Endothelial cell of umbilical vein (primary cell): Measurements from ENCODE around the gene PBX2. TPM values are rescaled to one million over a fixed set of nuclear protein-coding genes. Genes with fewer than 3 reads are reported as not detected.
"Not testable (repeated sequence)": the region's sequence is repeated elsewhere in the genome, so short reads cannot be mapped to it uniquely, and the experiment has no call there.

Experiments used
- BruUV-seq: library from RNA; stranded (reverse); fragments of 400-500 nt; replicated peaks from 2 replicates; lab custom pipeline; 2021; lab: Mats Ljungman, UMichigan
- CTCF ChIA-PET: fragments of 300-600, 350-600 bp; sonication (Branson Sonifier 250); formaldehyde crosslinking; loops from one replicate; lab custom pipeline; 2021; ENCODE audit warnings: antibody characterized with exemption, inconsistent platforms; lab: Charles Lee
- POLR2A ChIA-PET: fragments of 300-600, 350-600 bp; sonication (Branson Sonifier 250); formaldehyde crosslinking; loops from one replicate; lab custom pipeline; 2021; ENCODE audit warnings: antibody characterized with exemption, inconsistent platforms; lab: Charles Lee
- DNase-seq: peaks from one replicate; pipeline ENCODE4 v3.0.0-alpha.2; 2011; ENCODE audit warnings: low read depth, low spot score
- FAIRE-seq: peaks from 2 replicates; lab custom pipeline; 2011; peaks lifted over from hg19 to GRCh38; lab: Jason Lieb, UNC
- H2AFZ ChIP-seq: 2 replicates; pipeline ENCODE4 v1.6.0; 2012; ENCODE audit warnings: low read depth, low read length, control low read depth, inconsistent platforms
- H3K27ac ChIP-seq: 2 replicates; pipeline ENCODE4 v1.5.1; 2011; ENCODE audit warnings: low read depth, mild to moderate bottlenecking, control low read depth, low read length, moderate library complexity; ENCODE audit not compliant: insufficient read depth
- H3K27me3 ChIP-seq, 2 experiments: 2 replicates each; pipeline versions ENCODE4 v1.6.0 to v1.6.1; 2011; ENCODE audit warnings: low read length in 2 of 2, mixed read lengths in 1 of 2; ENCODE audit not compliant: control insufficient read depth in 2 of 2, insufficient read depth in 2 of 2
- H3K36me3 ChIP-seq, 2 experiments: 2 replicates in 1 of 2; 3 replicates in 1 of 2; pipeline ENCODE4 v1.5.1; 2011; ENCODE audit warnings: low read length in 2 of 2, mild to moderate bottlenecking in 1 of 2, moderate library complexity in 1 of 2; ENCODE audit not compliant: control insufficient read depth in 2 of 2, insufficient read depth in 2 of 2; ENCODE audit errors: extremely low read depth in 1 of 2
- H3K4me1 ChIP-seq: 3 replicates; pipeline ENCODE4 v1.5.1; 2011; ENCODE audit warnings: mild to moderate bottlenecking, low read length; ENCODE audit not compliant: control insufficient read depth, insufficient read depth; ENCODE audit errors: extremely low read depth
- H3K4me2 ChIP-seq: 2 replicates; pipeline ENCODE4 v1.6.1; 2011; ENCODE audit warnings: low read length, control low read depth, mixed read lengths; ENCODE audit not compliant: insufficient read depth
- H3K4me3 ChIP-seq, 3 experiments: fragments of 200-600 bp in 1 of 3; sonication (generic), shearing (Covaris generic) in 1 of 3; replicated peaks in 1 of 3; 2 replicates each; pipeline ENCODE4 v1.5.1; 2011 to 2016; ENCODE audit warnings: control low read depth in 3 of 3, low read length in 3 of 3, mild to moderate bottlenecking in 2 of 3, inconsistent platforms in 1 of 3, low read depth in 1 of 3, moderate library complexity in 1 of 3; ENCODE audit not compliant: insufficient read depth in 1 of 3
- H3K79me2 ChIP-seq: 2 replicates; pipeline ENCODE4 v1.6.0; 2012; ENCODE audit warnings: low read length, inconsistent platforms; ENCODE audit not compliant: control insufficient read depth, insufficient read depth
- H3K9ac ChIP-seq: replicated peaks from 2 replicates; pipeline ENCODE3; 2011; ENCODE audit warnings: low read length, control low read depth; ENCODE audit not compliant: insufficient read depth; ENCODE audit errors: extremely low read depth
- H3K9me1 ChIP-seq: replicated peaks from 3 replicates; pipeline ENCODE4 v1.6.0; 2011; ENCODE audit warnings: mild to moderate bottlenecking, low read length; ENCODE audit not compliant: control insufficient read depth, insufficient read depth; ENCODE audit errors: extremely low read depth
- H3K9me3 ChIP-seq: replicated peaks from 2 replicates; pipeline ENCODE4 v1.5.1; 2012; ENCODE audit warnings: low read length, inconsistent platforms; ENCODE audit not compliant: control insufficient read depth, insufficient read depth
- H4K20me1 ChIP-seq: replicated peaks from 2 replicates; pipeline ENCODE3; 2011; ENCODE audit warnings: mild to moderate bottlenecking, low read length; ENCODE audit not compliant: control insufficient read depth, insufficient read depth; ENCODE audit errors: extremely low read depth
- EZH2 ChIP-seq: IDR thresholded peaks from 2 replicates; pipeline ENCODE4 v1.6.1; 2012; ENCODE audit warnings: borderline replicate concordance, low read depth, mild to moderate bottlenecking, moderate library complexity, low read length, inconsistent platforms; ENCODE audit not compliant: severe bottlenecking
- FOS ChIP-seq: IDR thresholded peaks from 2 replicates; pipeline ENCODE4 v1.6.1; 2011; ENCODE audit warnings: mild to moderate bottlenecking, low read length, moderate library complexity, borderline replicate concordance; ENCODE audit not compliant: insufficient read depth
- GATA2 ChIP-seq: IDR thresholded peaks from 2 replicates; pipeline ENCODE4 v1.7.0; 2011; ENCODE audit warnings: low read depth, mild to moderate bottlenecking, moderate library complexity, mixed read lengths, low read length; ENCODE audit not compliant: insufficient read length, insufficient read depth
- JUN ChIP-seq: IDR thresholded peaks from 2 replicates; pipeline ENCODE4 v1.6.1; 2011; ENCODE audit warnings: borderline replicate concordance, low read depth; ENCODE audit not compliant: insufficient read length, insufficient read depth
- MYC ChIP-seq: IDR thresholded peaks from one replicate; pipeline ENCODE4 v1.6.1; 2011; ENCODE audit warnings: mild to moderate bottlenecking, low read depth, low read length
- POLR2A ChIP-seq: IDR thresholded peaks from 2 replicates; pipeline ENCODE4 v1.6.1; 2012; ENCODE audit warnings: low read depth, mild to moderate bottlenecking, control low read depth, low read length
- POLR2AphosphoS5 ChIP-seq: IDR thresholded peaks from 2 replicates; pipeline ENCODE4 v1.6.1; 2012; ENCODE audit warnings: low read depth, mild to moderate bottlenecking, control low read depth, low read length, moderate library complexity; ENCODE audit not compliant: insufficient read depth
- dilution Hi-C: fragments of 300-500 bp; cut with MboI; formaldehyde crosslinking; loops from one replicate; pipeline ENCODE4 v1.15.0; 2019; ENCODE audit warnings: low sequenced_read_pairs; ENCODE audit not compliant: extremely low pct_ligation_motif_present
- intact Hi-C: fragments of 100-400 bp; cut with micrococcal nuclease; formaldehyde crosslinking; loops from one replicate; pipeline ENCODE4 v1.10.0; 2022
- polyA plus RNA-seq, 4 experiments: library from polyadenylated mRNA; depleted of rRNA in 3 of 4; stranded (reverse) in 3 of 4; unstranded in 1 of 4; fragments of >200 nt; gene quantifications; 2 replicates each; pipeline versions ENCODE4 v1.2.1 to v1.2.3, GENCODE V29; 2011 to 2012; ENCODE audit warnings: missing spikeins in 1 of 4
- total RNA-seq: library from RNA; stranded (reverse); gene quantifications from 2 replicates; pipeline ENCODE4 v1.2.3, GENCODE V29; 2021
- TF ChIP-seq, protein P1 (sequence below), 2 donors: IDR thresholded peaks; 1 replicate in 1 of 2; 2 replicates in 1 of 2; pipeline ENCODE4 v1.5.1; 2011; ENCODE audit warnings: low read length in 2 of 2, mild to moderate bottlenecking in 2 of 2, moderate library complexity in 2 of 2, control low read depth in 1 of 2, inconsistent platforms in 1 of 2, low read depth in 1 of 2; ENCODE audit not compliant: insufficient read depth in 1 of 2; ENCODE audit errors: extremely low read depth in 1 of 2
- TF ChIP-seq, protein P2 (sequence below): IDR thresholded peaks from 2 replicates; pipeline ENCODE4 v1.6.1; 2011; ENCODE audit not compliant: insufficient read depth, insufficient read length

PBX2 gene
- total and polyA plus RNA-seq, 2 donors (not counting 3 experiments of a cell fraction or from before 2014, with no cell fraction given), result 82.3 to 100 TPM

DNA sequence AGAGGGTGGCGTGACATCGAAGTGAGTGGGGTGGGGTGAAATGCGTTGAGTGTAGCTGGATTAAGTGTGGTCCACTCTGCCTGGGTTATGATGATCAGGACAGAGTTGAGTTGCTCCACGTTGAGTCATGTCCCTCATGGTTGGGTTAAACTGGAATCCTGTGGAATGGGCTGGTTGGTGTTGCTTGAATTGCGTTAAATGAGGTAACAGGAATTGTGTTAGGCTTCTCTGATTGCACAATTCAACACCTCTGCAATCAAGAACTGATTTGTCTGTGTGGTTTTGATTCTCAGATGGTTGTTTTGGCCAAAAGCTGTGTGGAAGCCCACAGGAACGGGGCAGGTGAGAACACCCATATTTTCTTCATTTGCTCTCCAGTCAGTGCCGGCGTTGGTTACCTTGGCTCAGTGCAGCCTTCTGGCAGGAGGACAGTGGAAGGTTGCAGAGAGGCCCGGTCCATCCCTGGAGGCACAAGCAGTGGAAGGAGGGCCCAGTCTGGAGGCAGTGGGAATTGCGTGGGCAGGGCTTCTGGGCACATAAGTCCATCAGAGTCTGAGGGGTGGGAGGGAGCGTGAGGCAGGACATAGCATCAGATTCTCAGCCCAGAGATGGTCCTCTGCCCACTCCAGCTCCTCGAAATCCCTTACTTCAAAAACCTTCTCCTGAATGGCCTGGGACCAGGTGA lies 22.2 kb upstream of the PBX2 start:
- dilution Hi-C loops, result no loop called here

DNA sequence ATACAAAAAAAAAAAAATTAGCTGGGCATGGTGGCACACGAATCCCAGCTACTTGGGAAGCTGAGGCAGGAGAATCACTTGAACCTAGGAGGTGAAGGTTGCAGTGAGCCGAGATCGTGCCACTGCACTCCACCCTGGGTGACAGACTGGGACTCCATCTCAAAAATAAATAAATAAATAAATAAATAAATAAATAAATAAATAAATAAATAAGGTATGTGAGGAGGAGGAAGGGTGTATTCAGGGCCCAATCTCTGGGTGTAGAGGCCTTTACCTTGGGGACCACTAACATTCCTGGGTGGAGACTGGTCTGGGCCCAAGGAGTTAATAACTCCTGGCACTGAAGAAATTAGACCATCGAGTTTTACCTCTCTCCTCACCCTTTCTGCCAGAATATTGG lies 21.4 kb upstream of the PBX2 start:
- dilution Hi-C loops, H3K27ac ChIP-seq, H3K9me1 ChIP-seq, H3K4me2 ChIP-seq, H4K20me1 ChIP-seq, intact Hi-C loops, H3K9ac ChIP-seq, POLR2A ChIA-PET, H3K9me3 ChIP-seq, H3K79me2 ChIP-seq, FAIRE-seq, H3K4me3 ChIP-seq, H3K4me1 ChIP-seq, H2AFZ ChIP-seq, BruUV-seq, DNase-seq, H3K27me3 ChIP-seq: not testable (repeated sequence)
- CTCF ChIA-PET, result interaction anchor here (1.0 kb wide), 1 partner anchor 16 kb away, joined by 3 read pairs; no protein-coding TSS in a partner anchor
- H3K36me3 ChIP-seq, result peaks cover 7 to 14% of the 10 kb centered on the region in 2 experiments

More for the DNA sequence above, 22.2 kb upstream of the PBX2 start:
- ChIA-PET CTCF (interaction anchor here (1.0 kb wide), 1 partner anchor 17 kb away, joined by 3 read pairs; no protein-coding TSS in a partner anchor), POLR2A (no interaction called here)
- TF ChIP-seq JUN (no peak), POLR2A (no peak), POLR2AphosphoS5 (no peak), FOS (no peak), EZH2 (no peak), GATA2 (no peak), MYC (no peak)
- TF ChIP-seq, protein P1, sequence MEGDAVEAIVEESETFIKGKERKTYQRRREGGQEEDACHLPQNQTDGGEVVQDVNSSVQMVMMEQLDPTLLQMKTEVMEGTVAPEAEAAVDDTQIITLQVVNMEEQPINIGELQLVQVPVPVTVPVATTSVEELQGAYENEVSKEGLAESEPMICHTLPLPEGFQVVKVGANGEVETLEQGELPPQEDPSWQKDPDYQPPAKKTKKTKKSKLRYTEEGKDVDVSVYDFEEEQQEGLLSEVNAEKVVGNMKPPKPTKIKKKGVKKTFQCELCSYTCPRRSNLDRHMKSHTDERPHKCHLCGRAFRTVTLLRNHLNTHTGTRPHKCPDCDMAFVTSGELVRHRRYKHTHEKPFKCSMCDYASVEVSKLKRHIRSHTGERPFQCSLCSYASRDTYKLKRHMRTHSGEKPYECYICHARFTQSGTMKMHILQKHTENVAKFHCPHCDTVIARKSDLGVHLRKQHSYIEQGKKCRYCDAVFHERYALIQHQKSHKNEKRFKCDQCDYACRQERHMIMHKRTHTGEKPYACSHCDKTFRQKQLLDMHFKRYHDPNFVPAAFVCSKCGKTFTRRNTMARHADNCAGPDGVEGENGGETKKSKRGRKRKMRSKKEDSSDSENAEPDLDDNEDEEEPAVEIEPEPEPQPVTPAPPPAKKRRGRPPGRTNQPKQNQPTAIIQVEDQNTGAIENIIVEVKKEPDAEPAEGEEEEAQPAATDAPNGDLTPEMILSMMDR (IDR thresholded peaks at IDR 0.05; ENCODE audit: extremely low read depth in 1 of 2, insufficient read depth in 1 of 2, low read depth in 1 of 2, low read length in 2 of 2), result no peak
- TF ChIP-seq, protein P2, sequence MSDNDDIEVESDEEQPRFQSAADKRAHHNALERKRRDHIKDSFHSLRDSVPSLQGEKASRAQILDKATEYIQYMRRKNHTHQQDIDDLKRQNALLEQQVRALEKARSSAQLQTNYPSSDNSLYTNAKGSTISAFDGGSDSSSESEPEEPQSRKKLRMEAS, result no peak
- no peak overlapping the region for H3K4me3 ChIP-seq
- H3K9me1 ChIP-seq, result no peaks in the 10 kb centered on the region
- no peaks in the 10 kb centered on the region for H3K9me3 ChIP-seq
- FAIRE-seq (no peak), DNase-seq (no peak)
- no peak overlapping the region for H2AFZ ChIP-seq
- no peak overlapping the region for H3K9ac ChIP-seq
- H3K4me2 ChIP-seq, result no peak overlapping the region
- intact Hi-C loops, result no loop called here
- H4K20me1 ChIP-seq, result no peaks in the 10 kb centered on the region
- H3K27ac ChIP-seq, result no peak overlapping the region
- no TSS peak for BruUV-seq
- H3K4me1 ChIP-seq, result no peaks in the 10 kb centered on the region
- peaks cover 10 to 14% of the 10 kb centered on the region in 2 experiments for H3K36me3 ChIP-seq
- no peaks in the 10 kb centered on the region for H3K79me2 ChIP-seq
- H3K27me3 ChIP-seq, result no peaks in the 10 kb centered on the region
